IPS-NIHi11 (cell line): ENCODE results near the gene SLC25A14.

Experiments
- DNase-seq: peaks from one replicate; pipeline ENCODE4 v3.0.0; 2012; ENCODE audit warnings: mixed read lengths, low spot score

SLC25A14 gene

GRCh38 chrX:130385520-130385919 lies 45.8 kb downstream of the SLC25A14 start, which contains the start of gene GPR119:
TSS of gene GPR119 (minus strand) at chrX:130385674. CDS start at chrX:130385447, 227 bp downstream.
- no peak for DNase-seq

DNA sequence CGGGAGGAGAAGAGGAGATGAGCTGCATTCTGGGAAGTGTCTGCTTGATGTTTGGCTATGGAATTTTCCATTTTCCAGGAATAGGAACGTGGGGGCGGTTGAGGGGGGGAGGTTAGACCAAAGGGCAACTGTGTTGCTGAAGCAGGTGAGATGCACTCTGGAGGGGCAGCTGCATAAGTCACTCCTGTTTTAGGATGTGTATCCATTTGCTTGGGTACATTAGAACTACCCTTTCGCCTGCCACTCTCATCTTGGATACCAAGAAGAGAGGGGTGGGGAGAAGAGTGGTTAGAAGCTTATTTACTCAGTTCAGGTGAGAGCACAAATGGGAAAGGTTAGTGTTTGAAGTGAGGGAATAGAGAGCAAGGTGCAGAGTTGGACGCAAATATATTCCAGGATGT lies 46.7 kb downstream of the SLC25A14 start:
- DNase-seq = no peak

GRCh38 chrX:130393451-130394074 lies 53.8 kb downstream of the SLC25A14 start:
- peak; percentile 56 for DNase-seq

DNA sequence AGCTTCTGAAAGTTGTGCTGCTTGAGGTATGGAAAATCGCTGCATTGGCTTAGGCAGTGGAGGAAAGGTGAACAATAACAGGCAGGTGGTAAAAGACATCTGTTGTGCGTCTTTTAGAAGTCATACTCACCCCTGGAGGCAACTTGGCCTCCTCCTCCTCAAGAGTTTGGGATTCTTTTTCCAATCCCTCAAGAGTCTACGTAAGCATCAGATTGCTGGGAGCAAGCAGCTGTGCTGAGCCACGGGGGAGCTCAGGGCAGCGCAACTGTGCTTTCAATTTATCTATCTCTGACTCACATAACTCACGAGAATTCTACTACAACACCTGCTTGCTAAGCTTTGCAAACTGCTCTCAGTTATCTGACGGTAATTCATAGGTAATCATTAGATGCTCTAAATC lies 55.6 kb downstream of the SLC25A14 start:
- no peak for DNase-seq

DNA sequence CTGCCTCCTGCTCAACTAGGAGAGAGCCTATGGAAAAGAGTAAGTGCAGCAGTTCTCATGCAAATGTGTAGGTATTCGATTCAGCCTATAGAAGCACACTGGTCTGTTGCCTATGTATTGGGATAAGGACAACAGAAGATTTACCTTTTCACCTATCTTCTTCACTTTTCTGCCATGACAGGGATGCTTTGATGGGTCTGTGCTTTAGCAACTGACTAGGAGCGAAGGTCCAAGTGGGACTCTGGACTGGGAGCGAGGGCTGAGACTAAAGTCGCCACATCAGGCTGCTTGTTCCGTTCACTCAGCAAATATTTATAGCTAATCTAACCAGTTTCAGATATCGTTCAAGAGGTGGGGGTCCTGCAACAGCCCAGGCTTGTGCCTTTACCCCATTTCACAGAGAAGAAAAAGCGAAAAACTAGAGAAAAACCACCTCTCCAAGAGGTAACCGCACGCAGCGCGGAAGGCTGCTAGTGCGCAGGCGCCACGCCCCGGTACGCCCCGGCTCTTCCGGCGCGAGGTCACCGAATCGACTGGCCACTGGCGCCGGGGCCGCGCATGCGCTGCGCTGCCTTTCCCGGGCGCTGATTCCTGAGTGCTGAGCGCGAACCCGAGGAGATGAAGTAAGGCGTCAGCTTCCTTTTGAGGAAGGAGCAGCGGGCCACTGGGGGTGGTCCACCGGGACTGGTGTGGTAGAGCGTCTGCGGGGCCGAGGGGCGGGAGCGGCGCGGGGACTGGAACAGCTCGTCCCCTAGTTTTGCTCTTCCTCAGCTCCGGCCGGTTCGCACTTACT lies 61.9 kb downstream of the SLC25A14 start, which contains the start of gene RBMX2:
TSS of gene RBMX2 (plus strand) at position 573 of the 793 bp plus-strand sequence. CDS start at position 619, 46 bp downstream.
- peak; percentile 95 for DNase-seq

DNA sequence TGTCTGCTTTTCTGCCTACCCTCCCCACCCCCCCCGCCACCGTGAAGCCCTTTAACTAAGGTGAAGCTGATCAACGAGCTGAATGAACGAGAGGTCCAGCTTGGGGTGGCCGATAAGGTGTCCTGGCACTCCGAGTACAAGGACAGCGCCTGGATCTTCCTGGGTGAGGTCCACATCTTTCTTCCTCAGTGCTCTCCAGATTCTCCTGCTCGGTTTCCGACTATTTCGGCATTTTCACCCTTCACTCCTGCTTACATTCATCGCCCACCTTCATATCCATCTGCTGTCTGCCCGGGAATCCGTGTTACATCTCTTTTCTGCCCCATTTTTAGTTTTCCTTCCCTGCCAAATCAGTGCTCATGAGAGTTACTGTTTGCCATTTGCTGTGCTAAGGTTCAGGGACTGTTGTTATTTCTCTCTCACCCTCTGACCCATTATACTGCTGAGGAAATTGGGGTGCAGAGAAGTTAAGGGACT lies 62.5 kb downstream of the SLC25A14 start:
- no peak for DNase-seq

DNA sequence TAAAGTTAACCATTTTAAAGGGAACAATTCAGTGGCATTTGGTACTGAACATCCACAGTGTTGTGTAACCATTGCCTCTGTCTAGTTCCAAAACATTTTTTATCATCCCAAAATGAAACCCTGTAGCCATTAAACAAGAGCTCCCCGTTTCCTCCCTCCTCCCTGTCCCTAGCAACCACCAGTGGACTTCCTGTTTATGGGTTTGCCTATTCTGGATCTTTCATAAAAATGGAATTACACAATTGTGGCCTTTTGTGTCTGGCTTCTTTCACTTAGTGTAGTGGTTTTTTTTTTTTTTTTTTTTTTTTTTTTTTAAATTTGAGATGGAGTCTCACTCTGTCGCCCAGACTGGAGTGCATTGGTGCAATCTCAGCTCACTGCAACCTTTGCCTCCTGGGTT lies 73.7 kb downstream of the SLC25A14 start:
- no peak for DNase-seq

DNA sequence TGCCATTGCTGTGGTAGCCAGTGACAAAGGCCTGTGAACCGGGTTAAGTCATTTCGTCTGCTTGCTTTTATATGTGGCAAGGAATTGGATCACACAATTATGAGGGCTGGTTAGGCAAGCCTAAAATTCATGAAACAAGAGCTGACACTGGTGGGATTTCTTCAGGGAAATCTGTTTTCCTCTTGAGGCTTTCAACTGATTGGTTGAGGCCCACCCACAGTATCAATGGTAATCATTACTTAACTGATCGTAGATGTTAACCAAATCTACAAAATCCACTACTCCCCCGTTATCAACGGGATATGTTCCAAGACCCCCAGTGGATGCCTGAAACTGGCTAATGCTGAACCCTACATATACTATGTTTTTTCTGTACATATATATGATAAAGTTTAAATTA lies 75.1 kb downstream of the SLC25A14 start:
- no peak for DNase-seq

DNA sequence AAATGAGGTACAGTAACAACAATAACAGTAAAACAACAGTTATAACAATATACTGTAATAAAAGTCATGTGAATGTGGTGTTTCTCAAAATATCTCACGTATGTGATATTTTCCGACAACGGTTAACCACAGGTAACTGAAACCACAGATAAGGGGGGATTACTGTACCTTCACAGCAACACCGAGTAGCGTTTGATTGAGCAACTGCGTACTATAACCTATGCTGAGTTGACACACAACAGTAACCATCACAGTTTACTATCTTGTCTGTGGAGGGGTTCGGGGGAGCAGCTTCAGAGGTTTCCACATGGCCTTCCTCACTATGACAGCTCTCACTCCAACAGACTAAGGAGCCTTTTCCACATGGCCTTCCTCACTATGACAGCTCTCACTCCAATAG lies 75.5 kb downstream of the SLC25A14 start:
- DNase-seq = no peak

GRCh38 chrX:130416785-130417184 lies 77.1 kb downstream of the SLC25A14 start:
- DNase-seq = no peak

DNA sequence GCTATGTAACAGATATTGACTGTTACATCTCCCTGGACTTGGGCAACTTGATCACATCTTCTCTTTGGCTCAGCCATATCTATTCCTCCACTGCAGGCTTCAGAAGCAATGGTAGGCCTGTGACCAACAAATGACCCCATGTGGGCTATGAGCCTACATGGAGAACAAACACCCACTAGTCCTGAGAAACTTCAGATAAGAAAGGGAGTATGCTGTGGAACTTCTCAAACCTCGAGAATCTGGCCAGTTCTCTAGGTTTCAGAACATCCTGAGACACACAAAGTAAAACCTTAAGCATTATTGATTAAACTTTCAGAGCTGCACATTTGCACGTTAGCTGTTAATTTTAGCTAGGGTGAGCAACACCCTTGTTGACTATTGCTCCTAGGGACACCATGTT lies 78.3 kb downstream of the SLC25A14 start:
- DNase-seq = no peak

- DNase-seq = no peak
These were observed 79.0 kb downstream of the SLC25A14 start for GRCh38 chrX:130418740-130419139.

- DNase-seq = peak; percentile 7
These were observed 79.5 kb downstream of the SLC25A14 start for GRCh38 chrX:130419263-130419662.
